H1 (cell line): ENCODE results near the gene PTPRE. TPM values are rescaled to one million over a fixed set of nuclear protein-coding genes. Genes with fewer than 3 reads are reported as not detected.

Experiments used
- CTCF ChIA-PET: fragments of 300-600 bp; sonication (Branson Sonifier 250); formaldehyde crosslinking; loops from one replicate; lab custom pipeline; 2021; ENCODE audit not compliant: partially characterized antibody; lab: Charles Lee
- POLR2A ChIA-PET: fragments of 300-600 bp; sonication (Branson Sonifier 250); formaldehyde crosslinking; loops from one replicate; lab custom pipeline; 2021; ENCODE audit warnings: inconsistent platforms; ENCODE audit not compliant: partially characterized antibody; lab: Charles Lee
- DNase-seq, 2 experiments: peaks; one replicate each; pipeline versions ENCODE4 v3.0.0 to v3.0.0-alpha.2; 2010 to 2022; ENCODE audit warnings: low spot score in 2 of 2, low read depth in 1 of 2, mixed read lengths in 1 of 2
- FAIRE-seq: peaks from 2 replicates; lab custom pipeline; 2011; peaks lifted over from hg19 to GRCh38; lab: Jason Lieb, UNC
- H2AFZ ChIP-seq: 2 replicates; pipeline ENCODE4 v1.8.1; 2012; ENCODE audit warnings: low read length, inconsistent platforms
- H2AK5ac ChIP-seq: 2 replicates; pipeline ENCODE4 v1.6.1; 2013; ENCODE audit warnings: low read depth, low read length
- H2BK120ac ChIP-seq: replicated peaks from 2 replicates; pipeline ENCODE3; 2013; ENCODE audit warnings: low read depth, low read length, inconsistent platforms
- H2BK12ac ChIP-seq: 2 replicates; pipeline ENCODE4 v1.6.1; 2013; ENCODE audit warnings: low read depth, low read length
- H2BK15ac ChIP-seq: 2 replicates; pipeline ENCODE4 v1.6.1; 2013; ENCODE audit warnings: low read length
- H2BK20ac ChIP-seq: 2 replicates; pipeline ENCODE4 v1.6.1; 2013; ENCODE audit warnings: low read length
- H2BK5ac ChIP-seq: 2 replicates; pipeline ENCODE4 v1.6.1; 2013; ENCODE audit warnings: low read depth, low read length
- H3K14ac ChIP-seq: 2 replicates; pipeline ENCODE4 v1.6.1; 2013; ENCODE audit warnings: inconsistent platforms; ENCODE audit not compliant: insufficient read length
- H3K18ac ChIP-seq: 2 replicates; pipeline ENCODE4 v1.6.1; 2013; ENCODE audit warnings: low read length; ENCODE audit errors: extremely low read depth
- H3K23ac ChIP-seq: 2 replicates; pipeline ENCODE4 v1.6.1; 2013; ENCODE audit warnings: inconsistent platforms; ENCODE audit not compliant: insufficient read length
- H3K23me2 ChIP-seq: 2 replicates; pipeline ENCODE4 v1.6.1; 2013; ENCODE audit warnings: low read depth, low read length
- H3K27ac ChIP-seq: 2 replicates; pipeline ENCODE4 v1.6.1; 2011; ENCODE audit warnings: low read depth, low read length, inconsistent platforms
- H3K27me3 ChIP-seq, 4 experiments: replicated peaks in 1 of 4; 1 replicate in 1 of 4; 2 replicates in 3 of 4; pipeline versions ENCODE4 v1.6.1 to v1.8.1; 2011 to 2013; ENCODE audit warnings: low read length in 3 of 4, mild to moderate bottlenecking in 3 of 4, inconsistent platforms in 2 of 4, mixed read lengths in 2 of 4, moderate library complexity in 1 of 4; ENCODE audit not compliant: control insufficient read depth in 3 of 4, insufficient read depth in 3 of 4; ENCODE audit errors: extremely low read depth in 1 of 4
- H3K36me3 ChIP-seq, 4 experiments: 2 replicates each; pipeline versions ENCODE4 v1.6.1 to v1.8.1; 2011 to 2013; ENCODE audit warnings: mild to moderate bottlenecking in 4 of 4, low read length in 3 of 4, moderate library complexity in 2 of 4, control low read depth in 1 of 4, inconsistent platforms in 1 of 4; ENCODE audit not compliant: insufficient read depth in 4 of 4, control insufficient read depth in 2 of 4
- H3K4ac ChIP-seq: replicated peaks from 2 replicates; pipeline ENCODE3; 2013; ENCODE audit warnings: low read length, low read depth, mixed read lengths, inconsistent platforms; ENCODE audit not compliant: insufficient read length
- H3K4me1 ChIP-seq, 4 experiments: replicated peaks in 1 of 4; 1 replicate in 1 of 4; 2 replicates in 3 of 4; pipeline versions ENCODE4 v1.6.1 to v1.8.1; 2011 to 2013; ENCODE audit warnings: low read length in 3 of 4, inconsistent platforms in 2 of 4, mixed read lengths in 1 of 4; ENCODE audit not compliant: insufficient read depth in 4 of 4, control insufficient read depth in 3 of 4
- H3K4me2 ChIP-seq, 2 experiments: 2 replicates each; pipeline versions ENCODE4 v1.6.1 to v1.8.1; 2011 to 2013; ENCODE audit warnings: low read depth in 2 of 2, low read length in 2 of 2, control low read depth in 1 of 2, inconsistent platforms in 1 of 2, mild to moderate bottlenecking in 1 of 2; ENCODE audit not compliant: insufficient read depth in 1 of 2
- H3K4me3 ChIP-seq, 4 experiments: fragments of 200-600, 300-600 bp in 1 of 4; sonication (generic), shearing (Covaris generic), sonication (Bioruptor Twin) in 1 of 4; 2 replicates each; pipeline versions ENCODE4 v1.5.1 to v1.8.1; 2011 to 2016; ENCODE audit warnings: low read length in 4 of 4, low read depth in 3 of 4, control low read depth in 2 of 4, inconsistent platforms in 2 of 4, mild to moderate bottlenecking in 2 of 4, mixed read lengths in 1 of 4, moderate library complexity in 1 of 4; ENCODE audit not compliant: insufficient read depth in 2 of 4; ENCODE audit errors: extremely low read depth in 1 of 4
- H3K56ac ChIP-seq: replicated peaks from 2 replicates; pipeline ENCODE3; 2013; ENCODE audit warnings: low read depth, mild to moderate bottlenecking, mixed read lengths, low read length, inconsistent platforms; ENCODE audit not compliant: insufficient read length
- H3K79me1 ChIP-seq: 2 replicates; pipeline ENCODE4 v1.6.1; 2013; ENCODE audit warnings: low read depth, low read length, control low read depth
- H3K79me2 ChIP-seq, 2 experiments: 2 replicates each; pipeline versions ENCODE4 v1.6.1 to v1.8.1; 2012 to 2013; ENCODE audit warnings: low read length in 2 of 2, mild to moderate bottlenecking in 2 of 2, inconsistent platforms in 1 of 2; ENCODE audit not compliant: insufficient read depth in 2 of 2, control insufficient read depth in 1 of 2
- H3K9ac ChIP-seq, 4 experiments: replicated peaks in 1 of 4; 1 replicate in 1 of 4; 2 replicates in 3 of 4; pipeline versions ENCODE4 v1.6.1 to v1.8.1; 2011 to 2013; ENCODE audit warnings: low read depth in 3 of 4, low read length in 3 of 4, control low read depth in 2 of 4, mild to moderate bottlenecking in 2 of 4, moderate library complexity in 2 of 4, inconsistent platforms in 1 of 4; ENCODE audit errors: extremely low read depth in 1 of 4
- H3K9me3 ChIP-seq, 2 experiments: 2 replicates each; pipeline versions ENCODE4 v1.6.1 to v1.8.1; 2012 to 2013; ENCODE audit warnings: mild to moderate bottlenecking in 2 of 2, moderate library complexity in 2 of 2, control low read depth in 1 of 2, inconsistent platforms in 1 of 2, low read depth in 1 of 2, low read length in 1 of 2, mixed read lengths in 1 of 2; ENCODE audit not compliant: insufficient read depth in 2 of 2
- H4K20me1 ChIP-seq, 2 experiments: replicated peaks in 1 of 2; 2 replicates each; pipeline versions ENCODE3 to v1.8.1; 2011 to 2013; ENCODE audit warnings: inconsistent platforms in 2 of 2, low read length in 2 of 2, mild to moderate bottlenecking in 1 of 2; ENCODE audit not compliant: insufficient read depth in 2 of 2, control insufficient read depth in 1 of 2
- H4K5ac ChIP-seq: 2 replicates; pipeline ENCODE4 v1.6.1; 2013; ENCODE audit warnings: low read length, low read depth, mixed read lengths, inconsistent platforms; ENCODE audit not compliant: insufficient read length
- H4K8ac ChIP-seq: 2 replicates; pipeline ENCODE4 v1.8.0; 2013; ENCODE audit warnings: mild to moderate bottlenecking, moderate library complexity, low read length, inconsistent platforms; ENCODE audit not compliant: insufficient read depth; ENCODE audit errors: extremely low read depth
- H4K91ac ChIP-seq: replicated peaks from 2 replicates; pipeline ENCODE3; 2013; ENCODE audit warnings: low read length, mixed read lengths, inconsistent platforms; ENCODE audit not compliant: insufficient read length
- BRCA1 ChIP-seq: IDR thresholded peaks from 2 replicates; pipeline ENCODE4 v1.6.1; 2012; ENCODE audit warnings: low read depth, low read length, improper control_type of control experiment
- CREB1 ChIP-seq: IDR thresholded peaks from 2 replicates; pipeline ENCODE4 v1.6.1; 2012; ENCODE audit warnings: inconsistent platforms
- GTF2F1 ChIP-seq: IDR thresholded peaks from 2 replicates; pipeline ENCODE4 v1.6.1; 2012; ENCODE audit warnings: low read depth, low read length, improper control_type of control experiment, borderline replicate concordance
- JUN ChIP-seq: IDR thresholded peaks from 2 replicates; pipeline ENCODE4 v1.6.1; 2011; ENCODE audit warnings: low read depth, mild to moderate bottlenecking, improper control_type of control experiment, low read length
- KDM1A ChIP-seq: fragments of 200-600, 300-600 bp; sonication (generic); IDR thresholded peaks from 2 replicates; pipeline ENCODE4 v1.7.1; 2016; ENCODE audit warnings: mild to moderate bottlenecking, low read length, borderline replicate concordance
- POLR2AphosphoS5 ChIP-seq: IDR thresholded peaks from 2 replicates; pipeline ENCODE4 v1.6.1; 2011; ENCODE audit warnings: low read depth, low read length
- RNF2 ChIP-seq: fragments of 200-900, 300-1000 bp; sonication (generic); IDR thresholded peaks from 2 replicates; pipeline ENCODE4 v1.7.1; 2016; ENCODE audit warnings: borderline replicate concordance, low read depth, mild to moderate bottlenecking, antibody characterized with exemption, low read length; ENCODE audit not compliant: poor library complexity, severe bottlenecking; ENCODE audit errors: missing control alignments
- RXRA ChIP-seq: IDR thresholded peaks from 2 replicates; pipeline ENCODE4 v1.6.1; 2011; ENCODE audit warnings: low read depth, mild to moderate bottlenecking, low read length, moderate library complexity; ENCODE audit not compliant: insufficient read depth
- USF2 ChIP-seq: IDR thresholded peaks from 2 replicates; pipeline ENCODE4 v1.6.1; 2011; ENCODE audit warnings: low read length, improper control_type of control experiment
- WGBS, 2 experiments: shearing (Covaris generic) in 1 of 2; methylation state at CpG; one replicate each; pipeline versions ENCODE4 v1.1.6 to v1.1.7; 2013 to 2015; ENCODE audit warnings: low lambda C conversion rate in 2 of 2, mixed read lengths in 2 of 2, inconsistent platforms in 1 of 2, low coverage in 1 of 2, missing lambda C conversion rate in 1 of 2; ENCODE audit not compliant: insufficient replicate concordance in 2 of 2, insufficient coverage in 1 of 2, insufficient read length in 1 of 2; ENCODE audit errors: extremely low coverage in 1 of 2, missing lambda C conversion rate in 1 of 2; 5-methylcytosine and 5-hydroxymethylcytosine counted together
- polyA plus RNA-seq, 7 experiments: library from polyadenylated mRNA; depleted of rRNA in 3 of 7; stranded (reverse) in 5 of 7; unstranded in 2 of 7; fragments of >200 nt in 5 of 7; fragments of 200-250 nt in 2 of 7; gene quantifications; 1 replicate in 5 of 7; 2 replicates in 1 of 7; 4 replicates in 1 of 7; pipeline versions ENCODE4 v1.2.1 to v1.2.3, GENCODE V29; 2011 to 2013; ENCODE audit warnings: missing spikeins in 2 of 7, mixed read lengths in 2 of 7
- total RNA-seq: library from RNA; stranded (reverse); fragmentation: NEBNext Ultra II Directional; extraction: Animal tissue kit (Norgen Biotek cat#: 25700); gene quantifications from 2 replicates; pipeline ENCODE4 v1.2.1, GENCODE V29; 2021

PTPRE gene
- total and polyA plus RNA-seq, 2 of the 8 experiments (the other 6 are each of a cell fraction or from before 2014, with no cell fraction given) = 0.33 to 0.54 TPM

DNA sequence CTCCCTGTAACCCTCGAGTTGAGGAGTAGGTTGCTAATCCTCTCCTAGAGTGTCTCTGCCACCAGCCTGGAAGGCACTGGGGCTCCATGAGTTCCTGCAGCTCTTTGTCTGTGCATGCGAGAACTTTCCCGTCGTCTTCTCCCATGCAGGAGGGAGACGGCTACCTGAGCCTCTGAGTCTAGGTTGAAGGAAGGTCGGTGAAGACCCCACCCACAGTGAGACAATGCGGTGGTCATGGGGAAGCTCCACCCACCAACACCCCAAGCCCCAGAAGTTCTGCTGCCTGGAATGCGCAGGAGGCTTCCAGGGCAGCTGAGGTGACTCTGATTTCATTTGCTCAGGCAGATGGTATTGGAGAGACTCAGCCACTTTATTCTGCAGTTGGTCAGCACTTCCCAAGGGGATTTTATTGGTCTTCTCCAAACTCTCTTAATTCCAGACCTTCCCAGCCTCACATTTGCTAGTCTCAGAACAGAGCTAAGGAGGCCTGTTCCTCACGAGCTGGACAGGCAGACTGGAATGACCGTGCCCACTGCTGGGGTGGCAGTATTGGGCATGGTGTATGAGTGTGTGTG, 36.5 kb downstream of the PTPRE start:
- no peaks in the 10 kb centered on the region for H3K79me1 ChIP-seq
- H3K9ac ChIP-seq = no peak overlapping the region
- H3K27ac ChIP-seq = no peak overlapping the region
- no peak overlapping the region for H4K91ac ChIP-seq
- POLR2A ChIA-PET = no interaction called here
- H3K4me2 ChIP-seq = no peak overlapping the region
- no peak overlapping the region for H3K14ac ChIP-seq
- H3K23me2 ChIP-seq = peaks cover 4% of the 10 kb centered on the region; the same call in 1 of the 2 replicates
- H2BK12ac ChIP-seq = no peak overlapping the region
- H3K4me3 ChIP-seq = no peak overlapping the region
- no peaks in the 10 kb centered on the region for H3K36me3 ChIP-seq
- H3K27me3 ChIP-seq = no peaks in the 10 kb centered on the region
- H3K4me1 ChIP-seq = no peaks in the 10 kb centered on the region; a peak in 1 of 7 replicates
- WGBS, 2 experiments = 90% methylated on average over 10 of the region's 10 CpGs; no CpG with 5 or more reads in 1 of the 2 experiments
- no peak overlapping the region for H3K4ac ChIP-seq
- H2BK120ac ChIP-seq = no peak overlapping the region
- H4K5ac ChIP-seq = no peak overlapping the region
- no peak for FAIRE-seq
- no peak overlapping the region for H2BK5ac ChIP-seq
- H2BK15ac ChIP-seq = no peak overlapping the region
- H3K79me2 ChIP-seq = no peaks in the 10 kb centered on the region
- no peak overlapping the region for H2AK5ac ChIP-seq
- no peaks in the 10 kb centered on the region for H3K9me3 ChIP-seq
- CTCF ChIA-PET = interaction anchor here (1.0 to 1.5 kb wide), 3 partner anchors 10 to 30 kb away, joined by 3 to 5 read pairs (median 4); no protein-coding TSS in a partner anchor
- no peak overlapping the region for H2AFZ ChIP-seq
- H4K20me1 ChIP-seq = no peaks in the 10 kb centered on the region
- DNase-seq = no peak
- H3K23ac ChIP-seq = no peak overlapping the region
- no peak overlapping the region for H3K56ac ChIP-seq
- no peak overlapping the region; the same call in 1 of the 2 replicates for H4K8ac ChIP-seq
- no peak overlapping the region for H3K18ac ChIP-seq
- TF ChIP-seq BRCA1 = no peak
- no peak for TF ChIP-seq JUN
- TF ChIP-seq RXRA = no peak
- TF ChIP-seq RNF2 = no peak
- no peak for TF ChIP-seq KDM1A
- no peak for TF ChIP-seq CREB1
- TF ChIP-seq USF2 = no peak
- no peak for TF ChIP-seq GTF2F1
- no peak for TF ChIP-seq POLR2AphosphoS5
- H2BK20ac ChIP-seq = no peak overlapping the region
